HG03378 (cell line): ENCODE data around the gene NKX6-2.
"Not testable (repeated sequence)": the region's sequence is repeated elsewhere in the genome, so short reads cannot be mapped to it uniquely, and the experiment has no call there.

Experiments
- ATAC-seq: cut with Tn5 transposase; IDR thresholded peaks from one replicate; pipeline ENCODE4 v1.9.1; 2021; ENCODE audit warnings: mild to moderate bottlenecking, moderate library complexity; ENCODE audit not compliant: unreplicated experiment

The NKX6-2 gene

GRCh38 chr10:132799865-132800264, 13.9 kb upstream of the NKX6-2 start:
- ATAC-seq, result no peak

DNA sequence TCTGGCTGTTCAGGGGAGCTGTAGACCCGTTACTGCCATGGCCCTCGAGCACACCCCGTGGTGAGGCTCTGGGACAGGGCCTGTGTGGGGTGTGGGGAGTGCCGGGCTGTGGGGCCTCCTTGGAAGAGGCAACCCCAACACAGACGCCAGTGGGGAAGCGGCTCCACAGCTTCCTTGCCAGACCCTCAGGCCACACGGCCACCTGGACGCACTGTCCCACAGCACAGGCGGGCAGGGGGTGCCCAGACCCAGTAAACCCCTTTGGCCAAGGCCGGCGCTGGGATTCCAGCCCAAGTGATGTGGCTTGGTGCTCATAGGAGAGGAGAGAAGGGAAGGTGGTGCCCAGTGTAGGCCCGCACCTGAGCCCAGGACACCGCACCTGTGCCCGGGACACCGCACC, 12.9 kb upstream of the NKX6-2 start:
- ATAC-seq, result no peak

- ATAC-seq, result no peak
These were observed 12.5 kb upstream of the NKX6-2 start for GRCh38 chr10:132798403-132798802.

- not testable (repeated sequence) for ATAC-seq
These were observed 12.0 kb upstream of the NKX6-2 start for GRCh38 chr10:132797986-132798385.

DNA sequence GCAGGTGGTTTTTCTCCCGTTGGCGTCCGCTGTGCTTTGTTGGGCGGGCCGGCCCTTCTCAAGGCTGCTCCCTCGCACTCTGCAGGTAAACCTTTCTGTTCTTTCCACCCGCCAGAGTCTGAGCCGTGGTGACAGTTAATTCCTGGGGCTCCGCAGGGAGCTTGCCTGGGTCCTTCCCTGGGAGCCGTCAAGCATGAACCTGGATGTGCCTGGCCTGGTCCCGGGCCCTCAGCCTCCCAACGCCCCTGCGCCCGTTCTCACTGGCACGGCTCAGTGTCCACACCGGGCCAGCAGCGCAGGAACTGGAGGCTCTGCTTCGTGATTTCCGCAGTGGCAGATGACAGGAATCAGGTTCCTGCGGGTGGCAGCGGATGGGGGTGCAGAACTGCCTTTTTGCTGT, 10.9 kb upstream of the NKX6-2 start:
- ATAC-seq, result no peak

DNA sequence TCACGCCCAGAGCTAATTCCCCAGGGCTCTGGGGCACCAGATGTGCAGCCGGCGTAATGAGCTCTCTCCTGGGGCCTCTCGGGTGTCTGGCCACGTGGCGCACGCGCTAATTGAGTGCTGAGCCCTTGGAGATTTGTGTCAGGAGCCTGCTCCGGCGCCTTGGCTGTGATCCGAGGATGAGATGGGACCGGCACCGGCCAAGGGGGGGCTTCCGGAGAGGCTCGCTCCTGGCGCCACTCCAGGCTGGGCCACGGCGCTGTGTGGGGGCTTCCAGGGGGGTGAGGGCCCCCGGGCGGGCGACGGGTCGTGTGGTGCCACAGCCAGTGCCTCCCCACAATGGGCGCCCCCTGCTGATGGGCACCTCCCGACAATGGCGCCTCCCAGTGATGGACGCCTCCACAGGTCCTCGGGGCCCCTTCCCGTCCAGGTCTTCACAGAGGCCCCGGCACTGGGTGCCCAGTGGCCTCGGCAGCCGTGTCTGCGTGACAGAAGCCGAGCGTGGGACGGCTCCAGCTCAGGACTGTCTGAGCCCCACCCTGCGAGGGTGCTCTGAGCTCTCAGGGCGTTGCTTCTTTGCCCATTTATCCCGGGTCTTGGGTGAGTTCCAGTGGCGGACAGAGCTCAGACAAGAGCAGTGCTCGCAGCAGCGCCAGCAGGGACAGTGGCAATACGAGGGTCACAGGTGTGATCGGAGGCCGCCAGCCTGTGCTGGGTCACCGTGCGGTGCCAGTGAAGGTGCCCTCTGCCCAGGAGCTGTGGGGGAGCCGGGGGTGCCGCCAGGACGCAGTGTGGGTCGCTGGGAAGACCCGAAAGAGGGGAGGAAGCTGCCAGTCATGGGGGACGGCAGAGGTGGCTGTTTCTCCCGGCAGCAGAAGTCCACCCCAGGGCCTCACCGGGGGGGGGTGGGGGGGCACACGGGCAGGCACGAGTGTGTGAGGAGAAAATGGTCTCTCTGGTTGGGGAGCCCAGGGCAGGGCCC, 8.2 kb upstream of the NKX6-2 start:
- ATAC-seq, result no peak

DNA sequence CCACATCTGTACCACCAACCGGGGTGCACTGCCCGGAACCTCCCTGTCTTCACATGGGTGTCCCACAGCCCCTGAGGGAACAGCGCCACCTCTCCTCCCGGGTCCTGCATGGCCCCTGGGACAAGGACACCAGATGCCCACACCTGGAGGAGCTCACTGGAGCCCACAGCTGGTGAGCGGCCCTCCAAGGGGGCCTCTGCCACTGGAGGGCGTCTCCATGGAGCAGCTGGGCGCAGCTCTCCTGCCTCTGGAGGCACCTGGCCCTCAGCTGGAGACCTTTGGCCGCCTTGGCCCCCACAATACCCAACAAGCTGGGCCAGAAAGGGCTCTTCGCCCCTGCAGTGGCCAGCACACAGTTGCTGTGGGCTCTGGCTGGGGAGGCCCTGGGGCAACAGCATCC, 7.3 kb upstream of the NKX6-2 start:
- ATAC-seq, result no peak

DNA sequence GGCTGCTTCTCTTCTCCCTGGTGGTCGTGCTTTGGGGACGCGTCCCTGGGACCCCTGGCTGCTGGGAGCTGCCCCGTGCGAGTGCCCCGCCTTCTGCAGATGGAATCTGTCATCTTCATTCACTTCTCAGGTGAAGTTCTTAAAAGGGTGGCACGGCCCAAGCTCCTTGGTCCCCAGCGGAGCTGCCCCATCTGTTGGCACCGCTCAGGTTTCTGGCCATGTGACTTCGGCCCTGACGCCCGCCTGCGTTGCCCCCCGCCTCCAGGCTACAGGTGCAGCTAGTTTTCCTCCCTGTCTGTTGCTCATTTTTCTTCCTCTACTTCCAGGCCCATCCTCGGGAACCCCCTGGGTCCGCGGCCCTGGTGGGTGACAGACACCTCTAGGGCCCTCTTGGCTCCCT, 6.8 kb upstream of the NKX6-2 start:
- no peak for ATAC-seq

DNA sequence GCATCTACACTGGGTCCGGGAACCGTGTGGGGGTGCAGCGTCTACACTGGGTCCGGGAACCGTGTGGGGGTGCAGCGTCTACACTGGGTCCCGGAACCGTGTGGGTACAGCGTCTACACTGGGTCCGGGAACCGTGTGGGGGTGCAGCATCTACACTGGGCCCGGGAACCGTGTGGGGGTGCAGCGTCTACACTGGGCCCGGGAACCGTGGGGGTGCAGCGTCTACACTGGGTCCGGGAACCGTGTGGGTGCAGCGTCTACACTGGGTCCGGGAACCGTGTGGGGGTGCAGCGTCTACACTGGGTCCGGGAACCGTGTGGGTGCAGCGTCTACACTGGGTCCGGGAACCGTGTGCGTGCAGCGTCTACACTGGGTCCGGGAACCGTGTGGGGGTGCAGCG, 6.2 kb upstream of the NKX6-2 start:
- ATAC-seq, result not testable (repeated sequence)

GRCh38 chr10:132790934-132791829, 5.2 kb upstream of the NKX6-2 start:
- no peak for ATAC-seq

DNA sequence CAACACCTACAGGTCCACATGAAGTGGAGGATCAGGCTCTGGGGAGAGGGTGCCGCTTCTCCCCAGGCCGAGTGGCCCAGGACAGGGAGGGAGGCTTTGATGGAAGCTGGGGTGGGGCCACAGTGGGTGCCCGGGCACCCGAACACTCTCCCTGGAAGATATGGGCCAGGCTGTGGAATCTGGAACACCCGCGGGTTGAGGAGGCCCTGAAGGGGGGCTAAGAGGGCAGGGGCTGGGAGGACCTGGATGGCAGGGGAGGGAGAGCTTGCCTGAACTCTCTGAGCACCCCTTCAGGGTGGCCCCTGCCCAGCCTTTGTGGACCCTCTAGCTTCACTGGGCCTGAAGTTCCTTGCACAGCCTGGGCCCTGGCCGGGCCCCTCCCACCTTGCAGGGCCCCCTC, 4.5 kb upstream of the NKX6-2 start:
- no peak for ATAC-seq

GRCh38 chr10:132789659-132790148, 3.8 kb upstream of the NKX6-2 start:
- ATAC-seq, result no peak

DNA sequence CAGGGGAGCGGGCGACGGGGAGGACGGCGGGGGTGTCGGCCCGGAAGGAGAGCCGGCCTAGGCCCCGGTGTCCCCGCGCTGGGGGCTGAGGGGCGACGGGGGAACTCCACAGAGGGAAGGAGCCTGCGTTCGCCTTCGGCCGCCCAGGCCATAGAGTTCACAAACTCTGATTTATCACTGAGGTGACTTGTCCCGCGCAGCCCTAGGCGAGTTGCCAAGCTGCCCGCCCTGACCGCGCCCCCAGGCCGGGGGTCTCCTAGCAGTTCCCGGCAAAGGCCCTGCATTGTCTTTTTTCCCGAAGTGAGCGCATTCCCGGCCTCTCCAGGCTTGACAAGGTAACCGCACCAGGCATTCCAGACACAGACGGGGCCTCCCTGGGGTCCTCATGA, 2.9 kb upstream of the NKX6-2 start:
- no peak for ATAC-seq

- ATAC-seq, result no peak
These were observed 2.4 kb upstream of the NKX6-2 start for GRCh38 chr10:132788180-132788830.

DNA sequence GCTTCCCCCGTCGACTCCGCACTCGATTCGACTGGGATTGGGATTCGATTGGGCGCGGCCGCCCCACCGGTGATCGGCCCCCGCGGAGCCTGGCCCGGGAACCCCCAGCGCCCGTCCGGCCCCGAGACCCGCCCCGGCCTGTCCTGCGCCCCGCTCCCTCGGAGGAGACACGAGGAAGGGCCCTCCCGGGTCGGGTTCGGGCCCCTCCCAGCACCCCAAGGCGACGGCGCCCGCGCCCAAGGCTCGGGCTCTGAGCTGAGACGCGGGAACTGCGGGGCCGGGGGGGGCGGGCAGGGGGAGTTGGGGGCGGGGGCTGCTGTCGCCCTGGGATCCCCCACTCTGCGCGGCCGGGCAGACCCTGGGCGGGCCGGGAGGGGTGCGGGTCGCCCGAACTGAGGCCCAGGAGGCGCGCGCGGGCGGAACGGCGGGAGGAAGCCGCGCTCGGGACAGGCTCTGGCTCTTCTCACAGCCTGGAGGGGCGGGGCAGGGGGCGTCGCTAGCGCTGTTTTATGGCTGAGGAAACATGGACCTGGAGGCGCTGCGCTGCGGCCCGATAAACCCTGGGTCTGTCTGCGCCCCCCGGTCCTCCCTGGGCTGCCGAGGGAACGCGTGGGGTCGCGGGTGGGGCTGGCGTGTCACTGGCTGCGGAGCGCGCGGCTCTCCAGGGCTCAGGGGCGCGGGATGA, 1.7 kb upstream of the NKX6-2 start:
- no peak for ATAC-seq

- ATAC-seq, result no peak
These were observed 1.0 kb upstream of the NKX6-2 start for GRCh38 chr10:132786884-132787494.

DNA sequence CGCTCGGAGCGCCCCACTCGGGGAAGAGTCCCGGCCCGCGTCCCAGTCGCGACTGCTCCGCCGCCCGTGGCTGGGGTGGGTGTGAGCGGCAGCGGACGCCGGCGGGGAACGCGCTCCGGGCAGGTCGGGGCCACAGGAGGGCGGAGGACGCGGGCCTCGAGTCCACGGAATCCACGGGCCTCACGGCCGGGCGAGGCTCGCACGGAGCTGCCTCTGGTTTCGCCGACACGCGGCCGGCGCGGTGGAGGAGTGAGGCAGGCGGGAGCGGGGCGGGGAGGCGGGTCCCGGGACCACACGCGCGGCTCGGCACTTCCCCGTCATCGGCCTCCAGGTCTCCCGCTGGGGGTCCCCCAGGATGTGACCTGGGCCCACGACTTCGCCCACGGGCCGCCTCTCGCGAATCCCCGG, 533 bp upstream of the NKX6-2 start:
- ATAC-seq, result no peak

DNA sequence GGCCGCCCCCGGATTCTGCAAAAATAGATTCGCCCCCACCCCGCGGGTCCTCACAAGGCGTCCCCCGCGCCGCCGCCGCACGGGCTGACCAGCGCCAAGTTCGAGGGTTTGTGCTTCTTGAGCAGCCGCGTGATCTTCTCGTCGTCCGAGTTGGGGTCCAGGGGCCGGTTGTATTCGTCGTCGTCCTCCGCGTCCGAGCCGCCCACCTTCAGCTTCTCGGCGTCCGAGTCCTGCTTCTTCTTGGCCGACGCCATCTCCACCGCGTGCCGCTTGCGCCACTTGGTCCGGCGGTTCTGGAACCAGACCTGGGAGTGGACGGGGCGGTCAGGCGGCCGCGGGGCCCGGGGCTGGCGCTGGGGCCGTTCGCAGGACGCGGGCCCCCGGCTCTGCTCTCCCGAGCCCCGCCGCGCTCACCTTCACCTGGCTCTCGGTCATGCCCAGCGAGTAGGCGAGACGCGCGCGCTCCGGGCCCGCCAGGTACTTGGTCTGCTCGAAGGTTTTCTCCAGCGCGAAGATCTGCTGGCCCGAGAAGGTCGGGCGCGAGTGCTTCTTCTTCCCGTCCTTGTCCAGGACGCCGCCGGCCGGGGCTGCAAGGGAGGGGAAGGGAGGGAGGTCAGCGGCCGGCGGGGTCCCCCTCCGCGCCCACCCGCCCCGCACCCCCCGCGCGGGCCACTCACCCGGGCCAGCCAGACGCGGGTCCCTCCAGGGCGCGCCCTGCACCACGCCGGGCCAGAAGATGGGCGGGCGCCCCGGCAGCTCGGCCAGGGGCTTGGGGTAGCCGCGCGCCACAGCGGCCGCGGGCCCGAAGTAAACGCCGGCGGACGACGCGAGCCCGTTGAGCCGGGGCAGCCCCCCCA, 853 bp downstream of the NKX6-2 start:
- no peak for ATAC-seq
